ENCODE measurements around the gene ABL2.
"Not testable (repeated sequence)": the region's sequence is repeated elsewhere in the genome, so short reads cannot be mapped to it uniquely, and the experiment has no call there.

ABL2 gene

GRCh38 chr1:179229214-179230140 is at the start of gene ABL2:
TSS of gene ABL2 (minus strand) at chr1:179229677. CDS start at chr1:179229397, 280 bp downstream.
- peak within 1 kb of the TSS; percentile 39 to 96 (median 87) for H3K27ac ChIP-seq
- peak within 1 kb of the TSS; percentile 65 to 83 (median 80) for H3K4me3 ChIP-seq

- Histone ChIP-seq H3K4me3 (no peak overlapping the region), H3K27ac (no peak overlapping the region)
Observed at GRCh38 chr1:179278920-179279319, 49.4 kb upstream of the ABL2 start.

- not testable (repeated sequence) for H3K27ac ChIP-seq, H3K4me3 ChIP-seq
Observed at GRCh38 chr1:179274424-179274823, 44.9 kb upstream of the ABL2 start.

GRCh38 chr1:179269071-179269470 is 39.6 kb upstream of the ABL2 start:
- Histone ChIP-seq H3K27ac (no peak overlapping the region), H3K4me3 (no peak overlapping the region)

GRCh38 chr1:179264507-179264906 is 35.0 kb upstream of the ABL2 start:
- no peak overlapping the region for H3K4me3 ChIP-seq
- H3K27ac ChIP-seq, result no peak overlapping the region

- Histone ChIP-seq H3K27ac (no peak overlapping the region), H3K4me3 (no peak overlapping the region)
Observed at GRCh38 chr1:179263121-179263520, 33.6 kb upstream of the ABL2 start.

GRCh38 chr1:179262183-179262582 is 32.7 kb upstream of the ABL2 start:
- H3K4me3 ChIP-seq, result no peak overlapping the region

GRCh38 chr1:179253286-179253972 is 24.0 kb upstream of the ABL2 start:
- no peak overlapping the region for H3K4me3 ChIP-seq

More at GRCh38 chr1:179262183-179262582, 32.7 kb upstream of the ABL2 start:
- no peak overlapping the region for H3K27ac ChIP-seq

GRCh38 chr1:179252606-179253005 is 23.1 kb upstream of the ABL2 start:
- no peak overlapping the region for H3K4me3 ChIP-seq
- no peak overlapping the region for H3K27ac ChIP-seq

More at GRCh38 chr1:179253286-179253972, 24.0 kb upstream of the ABL2 start:
- no peak overlapping the region for H3K27ac ChIP-seq

- Histone ChIP-seq H3K27ac (no peak overlapping the region), H3K4me3 (no peak overlapping the region)
Observed at GRCh38 chr1:179251675-179252074, 22.2 kb upstream of the ABL2 start.

GRCh38 chr1:179247923-179248322 is 18.4 kb upstream of the ABL2 start:
- no peak overlapping the region for H3K4me3 ChIP-seq
- no peak overlapping the region for H3K27ac ChIP-seq

- H3K4me3 ChIP-seq, H3K27ac ChIP-seq: not testable (repeated sequence)
Observed at GRCh38 chr1:179245426-179245825, 15.9 kb upstream of the ABL2 start.

- H3K27ac ChIP-seq, result no peak overlapping the region
- H3K4me3 ChIP-seq, result no peak overlapping the region
Observed at GRCh38 chr1:179241530-179242097, 12.1 kb upstream of the ABL2 start.

- Histone ChIP-seq H3K27ac (no peak overlapping the region), H3K4me3 (no peak overlapping the region)
Observed at GRCh38 chr1:179237222-179237621, 7.7 kb upstream of the ABL2 start.

GRCh38 chr1:179234863-179235262 is 5.4 kb upstream of the ABL2 start:
- Histone ChIP-seq H3K27ac (no peak overlapping the region), H3K4me3 (no peak overlapping the region)

- H3K4me3 ChIP-seq, result no peak overlapping the region
Observed at GRCh38 chr1:179231923-179232322, 2.4 kb upstream of the ABL2 start.

GRCh38 chr1:179230721-179231120 is 1.2 kb upstream of the ABL2 start:
- H3K27ac ChIP-seq, result peak overlapping the region in 2 of 21 experiments; percentile 88 to 89
- H3K4me3 ChIP-seq, result no peak overlapping the region

More at GRCh38 chr1:179231923-179232322, 2.4 kb upstream of the ABL2 start:
- no peak overlapping the region for H3K27ac ChIP-seq

- Histone ChIP-seq H3K27ac (peak overlapping the region in 11 of 21 experiments; percentile 79 to 92 (median 87)), H3K4me3 (peak overlapping the region in 6 of 7 experiments; percentile 65 to 83 (median 79))
Observed at GRCh38 chr1:179230251-179230650, 774 bp upstream of the ABL2 start.

- Histone ChIP-seq H3K4me3 (peak overlapping the region; percentile 65 to 83 (median 80)), H3K27ac (peak overlapping the region; percentile 39 to 96 (median 87))
Observed at GRCh38 chr1:179228783-179229213, 679 bp downstream of the ABL2 start.

- Histone ChIP-seq H3K4me3 (no peak overlapping the region), H3K27ac (no peak overlapping the region)
Observed at GRCh38 chr1:179226738-179227137, 2.7 kb downstream of the ABL2 start.

All from skin epidermis (tissue), 12 donors.